HG03066 (cell line): ENCODE results near the gene ADAMTS7.
A peak's percentile ranks its signal among the peaks of the same experiment; 100 is the strongest.
"Not testable (repeated sequence)": the region's sequence is repeated elsewhere in the genome, so short reads cannot be mapped to it uniquely, and the experiment has no call there.

Source experiments
- ATAC-seq: cut with Tn5 transposase; IDR thresholded peaks from one replicate; pipeline ENCODE4 v1.9.1; 2021; ENCODE audit warnings: low read depth; ENCODE audit not compliant: unreplicated experiment

ADAMTS7 gene

GRCh38 chr15:78766041-78766440 is 45.2 kb downstream of the ADAMTS7 start:
- no peak for ATAC-seq

GRCh38 chr15:78765154-78765860 is 46.0 kb downstream of the ADAMTS7 start:
- not testable (repeated sequence) for ATAC-seq

- ATAC-seq, result not testable (repeated sequence)
These were observed 46.7 kb downstream of the ADAMTS7 start for GRCh38 chr15:78764340-78765153.

GRCh38 chr15:78763796-78764241 is 47.4 kb downstream of the ADAMTS7 start:
- no peak for ATAC-seq

GRCh38 chr15:78762985-78763795 is 48.1 kb downstream of the ADAMTS7 start:
- ATAC-seq, result no peak

GRCh38 chr15:78762386-78762961 is 48.8 kb downstream of the ADAMTS7 start:
- not testable (repeated sequence) for ATAC-seq

GRCh38 chr15:78761891-78762385 is 49.3 kb downstream of the ADAMTS7 start:
- ATAC-seq, result no peak

GRCh38 chr15:78761475-78761874 is 49.8 kb downstream of the ADAMTS7 start:
- peak; percentile 32 for ATAC-seq

GRCh38 chr15:78761020-78761419 is 50.2 kb downstream of the ADAMTS7 start:
- ATAC-seq, result no peak

- not testable (repeated sequence) for ATAC-seq
These were observed 51.0 kb downstream of the ADAMTS7 start for GRCh38 chr15:78760091-78760882.

GRCh38 chr15:78759361-78759998 is 51.8 kb downstream of the ADAMTS7 start:
- not testable (repeated sequence) for ATAC-seq

- not testable (repeated sequence) for ATAC-seq
These were observed 52.6 kb downstream of the ADAMTS7 start for GRCh38 chr15:78758486-78759200.

- not testable (repeated sequence) for ATAC-seq
These were observed 53.2 kb downstream of the ADAMTS7 start for GRCh38 chr15:78758084-78758483.

GRCh38 chr15:78757636-78757905 is 53.7 kb downstream of the ADAMTS7 start:
- no peak for ATAC-seq

GRCh38 chr15:78756781-78757635 is 54.3 kb downstream of the ADAMTS7 start:
- peak; percentile 60 for ATAC-seq

GRCh38 chr15:78755900-78756591 is 55.2 kb downstream of the ADAMTS7 start:
- ATAC-seq, result not testable (repeated sequence)

- not testable (repeated sequence) for ATAC-seq
These were observed 56.5 kb downstream of the ADAMTS7 start for GRCh38 chr15:78754637-78755280.
